Measurements from ENCODE around the gene TMEM178B.
A peak's percentile ranks its signal among the peaks of the same experiment; 100 is the strongest.
"Not testable (repeated sequence)": the region's sequence is repeated elsewhere in the genome, so short reads cannot be mapped to it uniquely, and the experiment has no call there.

The TMEM178B gene

GRCh38 chr7:141073173-141073640 is 657 bp upstream of the TMEM178B start:
- intact Hi-C loops (cut with DNase I) = loop anchor here (5.0 to 10.0 kb wide), 5 partner anchors 56 to 579 kb away; partner anchors contain the start of gene AGK
- DNase-seq = peak in 9 of 10 donors; percentile 25 to 86 (median 37)

- peak in 9 of 10 donors; percentile 18 to 91 (median 34) for DNase-seq
- intact Hi-C loops (cut with DNase I) = loop anchor here (5.0 to 10.0 kb wide), 5 partner anchors 57 to 578 kb away; partner anchors contain the start of gene AGK
Measured at GRCh38 chr7:141074162-141074991, 513 bp downstream of the TMEM178B start.

- intact Hi-C loops (cut with DNase I) = loop anchor here (5.0 to 10.0 kb wide), 5 partner anchors 58 to 577 kb away; partner anchors contain the start of gene AGK
- no peak for DNase-seq
Measured at GRCh38 chr7:141074997-141075396, 1.1 kb downstream of the TMEM178B start.

- intact Hi-C loops (cut with DNase I) = loop anchor here (10.0 kb wide), 1 partner anchor 128 kb away; no protein-coding TSS in a partner anchor
- DNase-seq = peak in 5 of 10 donors; percentile 23 to 84 (median 46)
Measured at GRCh38 chr7:141076377-141076776, 2.5 kb downstream of the TMEM178B start.

GRCh38 chr7:141079219-141079618 is 5.4 kb downstream of the TMEM178B start:
- DNase-seq = no peak
- intact Hi-C loops (cut with DNase I) = loop anchor here (10.0 kb wide), 1 partner anchor 126 kb away; no protein-coding TSS in a partner anchor

- intact Hi-C loops (cut with DNase I); DNase-seq: not testable (repeated sequence)
Measured at GRCh38 chr7:141089490-141089889, 15.6 kb downstream of the TMEM178B start.

GRCh38 chr7:141094336-141095070 is 20.6 kb downstream of the TMEM178B start:
- DNase-seq = no peak
- intact Hi-C loops (cut with DNase I) = no loop called here

- intact Hi-C loops (cut with DNase I) = no loop called here
- no peak for DNase-seq
Measured at GRCh38 chr7:141097430-141097829, 23.6 kb downstream of the TMEM178B start.

- intact Hi-C loops (cut with DNase I) = loop anchor here (10.0 kb wide), 1 partner anchor 102 kb away; no protein-coding TSS in a partner anchor
- DNase-seq = peak in 2 of 10 donors; percentile 10 to 14
Measured at GRCh38 chr7:141102436-141102835, 28.6 kb downstream of the TMEM178B start.

- DNase-seq = no peak
- intact Hi-C loops (cut with DNase I) = loop anchor here (10.0 kb wide), 1 partner anchor 101 kb away; no protein-coding TSS in a partner anchor
Measured at GRCh38 chr7:141103847-141104429, 30.1 kb downstream of the TMEM178B start.

- no peak for DNase-seq
- intact Hi-C loops (cut with DNase I) = no loop called here
Measured at GRCh38 chr7:141113131-141113530, 39.3 kb downstream of the TMEM178B start.

GRCh38 chr7:141114029-141114664 is 40.3 kb downstream of the TMEM178B start:
- DNase-seq = no peak
- intact Hi-C loops (cut with DNase I) = no loop called here

GRCh38 chr7:141115965-141116364 is 42.1 kb downstream of the TMEM178B start:
- no peak for DNase-seq

GRCh38 chr7:141116661-141117060 is 42.8 kb downstream of the TMEM178B start:
- intact Hi-C loops (cut with DNase I); DNase-seq: not testable (repeated sequence)

More at GRCh38 chr7:141115965-141116364, 42.1 kb downstream of the TMEM178B start:
- intact Hi-C loops (cut with DNase I) = no loop called here

- DNase-seq = no peak
- intact Hi-C loops (cut with DNase I) = no loop called here
Measured at GRCh38 chr7:141118767-141119166, 44.9 kb downstream of the TMEM178B start.

- intact Hi-C loops (cut with DNase I) = no loop called here
- DNase-seq = no peak
Measured at GRCh38 chr7:141119187-141119586, 45.3 kb downstream of the TMEM178B start.

GRCh38 chr7:141122736-141123135 is 48.9 kb downstream of the TMEM178B start:
- DNase-seq = no peak
- intact Hi-C loops (cut with DNase I) = no loop called here

GRCh38 chr7:141123522-141123921 is 49.7 kb downstream of the TMEM178B start:
- DNase-seq = no peak
- intact Hi-C loops (cut with DNase I) = no loop called here

- DNase-seq = no peak
- intact Hi-C loops (cut with DNase I) = no loop called here
Measured at GRCh38 chr7:141126107-141126506, 52.2 kb downstream of the TMEM178B start.

GRCh38 chr7:141128506-141128905 is 54.6 kb downstream of the TMEM178B start:
- intact Hi-C loops (cut with DNase I) = no loop called here
- DNase-seq = no peak
